T1000 (cell line): ENCODE measurements around the gene GPC5.
"Not testable (repeated sequence)": the region's sequence is repeated elsewhere in the genome, so short reads cannot be mapped to it uniquely, and the experiment has no call there.

ENCODE experiments used
- DNase-seq: peaks from one replicate; lab custom pipeline; 2025; ENCODE audit warnings: mixed read lengths; lab: John Stamatoyannopoulos, UW

Gene GPC5

GRCh38 chr13:92658293-92658692 is 1259.9 kb downstream of the GPC5 start:
- DNase-seq = no peak

GRCh38 chr13:92661406-92661805 is 1263.0 kb downstream of the GPC5 start:
- DNase-seq = no peak

- DNase-seq = no peak
Observed at GRCh38 chr13:92668157-92668556, 1269.7 kb downstream of the GPC5 start.

- DNase-seq = no peak
Observed at GRCh38 chr13:92670096-92670495, 1271.7 kb downstream of the GPC5 start.

GRCh38 chr13:92671821-92672220 is 1273.4 kb downstream of the GPC5 start:
- no peak for DNase-seq

GRCh38 chr13:92676246-92676645 is 1277.8 kb downstream of the GPC5 start:
- DNase-seq = no peak

- DNase-seq = no peak
Observed at GRCh38 chr13:92677571-92677970, 1279.2 kb downstream of the GPC5 start.

GRCh38 chr13:92679602-92680001 is 1281.2 kb downstream of the GPC5 start:
- DNase-seq = no peak

- DNase-seq = no peak
Observed at GRCh38 chr13:92681239-92681638, 1282.8 kb downstream of the GPC5 start.

- no peak for DNase-seq
Observed at GRCh38 chr13:92682832-92683517, 1284.6 kb downstream of the GPC5 start.

GRCh38 chr13:92694047-92694446 is 1295.6 kb downstream of the GPC5 start:
- DNase-seq = no peak

- not testable (repeated sequence) for DNase-seq
Observed at GRCh38 chr13:92695827-92696226, 1297.4 kb downstream of the GPC5 start.

- no peak for DNase-seq
Observed at GRCh38 chr13:92716749-92717148, 1318.3 kb downstream of the GPC5 start.

- DNase-seq = no peak
Observed at GRCh38 chr13:92717857-92718256, 1319.4 kb downstream of the GPC5 start.

GRCh38 chr13:92719868-92720267 is 1321.4 kb downstream of the GPC5 start:
- DNase-seq = no peak

- DNase-seq = no peak
Observed at GRCh38 chr13:92721620-92722019, 1323.2 kb downstream of the GPC5 start.

GRCh38 chr13:92727118-92727517 is 1328.7 kb downstream of the GPC5 start:
- DNase-seq = no peak

GRCh38 chr13:92734068-92734467 is 1335.6 kb downstream of the GPC5 start:
- DNase-seq = no peak

- no peak for DNase-seq
Observed at GRCh38 chr13:92734545-92734944, 1336.1 kb downstream of the GPC5 start.

GRCh38 chr13:92735909-92736308 is 1337.5 kb downstream of the GPC5 start:
- no peak for DNase-seq

- DNase-seq = no peak
Observed at GRCh38 chr13:92739306-92739818, 1340.9 kb downstream of the GPC5 start.

- no peak for DNase-seq
Observed at GRCh38 chr13:92743992-92744391, 1345.6 kb downstream of the GPC5 start.

GRCh38 chr13:92745258-92745657 is 1346.8 kb downstream of the GPC5 start:
- DNase-seq = no peak

- DNase-seq = not testable (repeated sequence)
Observed at GRCh38 chr13:92752705-92753104, 1354.3 kb downstream of the GPC5 start.
